ENCODE measurements around the gene FHOD3.
"Not testable (repeated sequence)": the region's sequence is repeated elsewhere in the genome, so short reads cannot be mapped to it uniquely, and the experiment has no call there.

FHOD3 gene

GRCh38 chr18:36527740-36528455 lies 230.4 kb downstream of the FHOD3 start:
- no peak for DNase-seq

- DNase-seq = no peak
These were observed 232.2 kb downstream of the FHOD3 start for GRCh38 chr18:36529747-36530146.

GRCh38 chr18:36530676-36531405 lies 233.3 kb downstream of the FHOD3 start:
- DNase-seq = no peak

GRCh38 chr18:36531636-36532035 lies 234.1 kb downstream of the FHOD3 start:
- no peak for DNase-seq

- DNase-seq = no peak
These were observed 234.9 kb downstream of the FHOD3 start for GRCh38 chr18:36532394-36532793.

- no peak for DNase-seq
These were observed 235.3 kb downstream of the FHOD3 start for GRCh38 chr18:36532815-36533214.

- DNase-seq = no peak
These were observed 236.1 kb downstream of the FHOD3 start for GRCh38 chr18:36533446-36534153.

GRCh38 chr18:36534154-36534688 lies 236.7 kb downstream of the FHOD3 start:
- no peak for DNase-seq

GRCh38 chr18:36535202-36535935 lies 237.9 kb downstream of the FHOD3 start:
- DNase-seq = no peak

- no peak for DNase-seq
These were observed 238.9 kb downstream of the FHOD3 start for GRCh38 chr18:36536426-36536825.

- no peak for DNase-seq
These were observed 239.8 kb downstream of the FHOD3 start for GRCh38 chr18:36537289-36537688.

GRCh38 chr18:36539674-36540231 lies 242.2 kb downstream of the FHOD3 start:
- no peak for DNase-seq

- no peak for DNase-seq
These were observed 245.5 kb downstream of the FHOD3 start for GRCh38 chr18:36543030-36543429.

GRCh38 chr18:36543991-36544725 lies 246.6 kb downstream of the FHOD3 start:
- DNase-seq = no peak

- no peak for DNase-seq
These were observed 248.4 kb downstream of the FHOD3 start for GRCh38 chr18:36545821-36546427.

GRCh38 chr18:36546876-36547275 lies 249.4 kb downstream of the FHOD3 start:
- DNase-seq = no peak

- no peak for DNase-seq
These were observed 250.0 kb downstream of the FHOD3 start for GRCh38 chr18:36547544-36547943.

GRCh38 chr18:36551274-36551673 lies 253.8 kb downstream of the FHOD3 start:
- not testable (repeated sequence) for DNase-seq

GRCh38 chr18:36558234-36558633 lies 260.7 kb downstream of the FHOD3 start:
- no peak for DNase-seq

GRCh38 chr18:36559149-36559857 lies 261.8 kb downstream of the FHOD3 start:
- no peak for DNase-seq

- DNase-seq = no peak
These were observed 262.7 kb downstream of the FHOD3 start for GRCh38 chr18:36560187-36560586.

All from central memory CD4-positive, alpha-beta T cell (primary cell).